BE2C (cell line): ENCODE data around the gene ERI3. TPM values are rescaled to one million over a fixed set of nuclear protein-coding genes. Genes with fewer than 3 reads are reported as not detected.

Experiments used
- DNase-seq: peaks from one replicate; pipeline ENCODE4 v3.0.0-alpha.2; 2020
- H3K27me3 ChIP-seq: fragments of 250-450 bp; sonication (Bioruptor Pico); 2 replicates; pipeline ENCODE4 v1.5.1; 2020; ENCODE audit warnings: mild to moderate bottlenecking
- H3K36me3 ChIP-seq: fragments of 250-450 bp; sonication (Bioruptor Pico); 2 replicates; pipeline ENCODE4 v1.5.1; 2020; ENCODE audit warnings: mild to moderate bottlenecking
- H3K4me1 ChIP-seq: fragments of 250-450 bp; sonication (Bioruptor Pico); 2 replicates; pipeline ENCODE4 v1.5.1; 2020
- H3K4me3 ChIP-seq: 2 replicates; pipeline ENCODE4 v1.5.1; 2011; ENCODE audit warnings: low read depth, low read length
- H3K9me3 ChIP-seq: fragments of 250-450 bp; sonication (Bioruptor Pico); 2 replicates; pipeline ENCODE4 v1.5.1; 2020
- CTCF ChIP-seq: IDR thresholded peaks from 2 replicates; pipeline ENCODE4 v1.5.1; 2012; ENCODE audit warnings: mild to moderate bottlenecking, low read depth, low read length
- polyA plus RNA-seq: library from polyadenylated mRNA; unstranded; fragments of >200 nt; gene quantifications from one replicate; pipeline ENCODE4 v1.2.1, GENCODE V29; 2012; ENCODE audit warnings: low read depth, missing spikeins; ENCODE audit not compliant: insufficient read length, insufficient read depth

Gene ERI3
- 63.5 TPM for polyA plus RNA-seq

GRCh38 chr1:44354840-44355581 is at the start of gene ERI3:
Gene ERI3, minus strand, starts transcription at chr1:44355257. Its CDS starts 231 bp downstream, at chr1:44355026.
- Histone ChIP-seq H3K36me3 (no peaks in the 10 kb centered on the region), H3K4me1 (no peaks in the 10 kb centered on the region), H3K27me3 (no peaks in the 10 kb centered on the region), H3K9me3 (no peaks in the 10 kb centered on the region), H3K4me3 (peak within 1 kb of the TSS; percentile 51)
- no peak for TF ChIP-seq CTCF
- DNase-seq, result peak; percentile 91

GRCh38 chr1:44401256-44402228 is 46.5 kb upstream of the ERI3 start:
- Histone ChIP-seq H3K9me3 (no peaks in the 10 kb centered on the region), H3K4me3 (no peak overlapping the region), H3K4me1 (no peaks in the 10 kb centered on the region), H3K27me3 (peaks cover 72% of the 10 kb centered on the region), H3K36me3 (no peaks in the 10 kb centered on the region)
- no peak for TF ChIP-seq CTCF
- no peak for DNase-seq

DNA sequence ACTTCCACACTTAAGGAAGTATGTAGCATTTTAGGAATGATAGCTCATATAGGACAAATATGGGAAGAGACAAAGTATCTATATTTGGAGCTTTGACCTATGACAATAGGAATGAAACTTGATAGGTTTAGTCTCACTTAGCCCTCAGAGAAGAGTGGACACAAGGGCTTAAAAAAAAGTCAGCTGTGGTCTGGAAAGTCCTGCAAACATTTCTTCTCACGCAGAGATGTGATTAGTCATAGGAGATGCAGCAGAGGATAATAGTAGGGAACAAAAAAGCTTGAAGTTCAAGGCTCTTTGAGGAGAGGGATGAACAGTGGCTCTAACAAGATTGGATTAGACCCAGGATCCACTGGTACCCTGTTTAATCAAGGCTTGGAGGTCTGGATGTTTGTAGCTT is 35.2 kb upstream of the ERI3 start:
- TF ChIP-seq CTCF, result no peak

DNA sequence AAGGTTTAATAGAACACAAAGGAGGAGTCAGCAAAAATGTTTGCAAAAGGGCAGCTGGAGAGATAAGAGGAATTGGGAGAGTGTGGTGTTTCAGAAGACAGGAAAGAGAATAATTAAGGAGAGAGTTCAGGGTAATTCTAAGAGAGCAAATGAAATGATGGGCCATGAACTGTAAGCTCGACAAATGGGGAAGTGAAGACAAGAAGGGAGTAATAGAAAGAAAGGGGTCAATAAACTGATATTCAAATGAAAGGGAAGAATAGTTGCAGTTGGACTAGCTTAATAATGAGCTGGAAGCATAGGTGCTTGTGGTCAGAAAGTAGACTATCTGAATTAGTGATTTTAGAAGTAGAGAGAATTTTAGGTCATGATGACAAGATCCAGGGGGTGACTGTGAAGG is 34.4 kb upstream of the ERI3 start:
- no peaks in the 10 kb centered on the region for H3K4me1 ChIP-seq
- no peak overlapping the region for H3K4me3 ChIP-seq
- H3K27me3 ChIP-seq, result peaks cover 12% of the 10 kb centered on the region
- no peak for DNase-seq
- no peak for TF ChIP-seq CTCF
- no peaks in the 10 kb centered on the region for H3K36me3 ChIP-seq
- H3K9me3 ChIP-seq, result no peaks in the 10 kb centered on the region

More for the DNA sequence above, 35.2 kb upstream of the ERI3 start:
- Histone ChIP-seq H3K36me3 (no peaks in the 10 kb centered on the region), H3K9me3 (no peaks in the 10 kb centered on the region), H3K4me1 (no peaks in the 10 kb centered on the region), H3K27me3 (peaks cover 14% of the 10 kb centered on the region), H3K4me3 (no peak overlapping the region)
- DNase-seq, result no peak

DNA sequence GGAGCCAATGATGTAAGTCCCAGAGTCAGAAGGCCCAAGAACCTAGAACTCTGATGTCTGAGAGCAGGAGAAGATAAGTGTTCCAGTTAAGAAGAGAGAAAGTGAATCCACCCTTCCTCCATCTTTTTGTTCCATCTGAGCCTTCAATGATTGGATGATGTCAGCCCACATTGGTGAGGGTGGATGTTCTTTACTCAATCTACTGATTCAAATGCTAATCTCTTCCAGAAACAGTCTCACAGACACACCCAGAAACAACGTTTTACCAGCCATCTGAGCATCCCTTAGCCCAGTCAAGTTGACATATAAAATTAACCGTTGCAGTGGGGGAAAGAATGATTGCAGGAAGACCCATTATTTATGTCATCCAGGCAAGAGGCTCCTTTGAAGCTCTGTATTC is 33.5 kb upstream of the ERI3 start:
- no peak for TF ChIP-seq CTCF
- no peak for DNase-seq
- Histone ChIP-seq H3K4me1 (no peaks in the 10 kb centered on the region), H3K4me3 (no peak overlapping the region), H3K27me3 (peaks cover 15% of the 10 kb centered on the region), H3K9me3 (no peaks in the 10 kb centered on the region), H3K36me3 (no peaks in the 10 kb centered on the region)
